GM20000 (cell line): ENCODE measurements around the gene BOLA3.

Experiments
- DNase-seq: peaks from one replicate; pipeline ENCODE4 v3.0.0; 2012; ENCODE audit warnings: low spot score
- CTCF ChIP-seq: IDR thresholded peaks from 2 replicates; pipeline ENCODE4 v1.5.1; 2012; ENCODE audit warnings: mild to moderate bottlenecking, control low read depth; ENCODE audit errors: extremely low read depth, missing control alignments

The BOLA3 gene

DNA sequence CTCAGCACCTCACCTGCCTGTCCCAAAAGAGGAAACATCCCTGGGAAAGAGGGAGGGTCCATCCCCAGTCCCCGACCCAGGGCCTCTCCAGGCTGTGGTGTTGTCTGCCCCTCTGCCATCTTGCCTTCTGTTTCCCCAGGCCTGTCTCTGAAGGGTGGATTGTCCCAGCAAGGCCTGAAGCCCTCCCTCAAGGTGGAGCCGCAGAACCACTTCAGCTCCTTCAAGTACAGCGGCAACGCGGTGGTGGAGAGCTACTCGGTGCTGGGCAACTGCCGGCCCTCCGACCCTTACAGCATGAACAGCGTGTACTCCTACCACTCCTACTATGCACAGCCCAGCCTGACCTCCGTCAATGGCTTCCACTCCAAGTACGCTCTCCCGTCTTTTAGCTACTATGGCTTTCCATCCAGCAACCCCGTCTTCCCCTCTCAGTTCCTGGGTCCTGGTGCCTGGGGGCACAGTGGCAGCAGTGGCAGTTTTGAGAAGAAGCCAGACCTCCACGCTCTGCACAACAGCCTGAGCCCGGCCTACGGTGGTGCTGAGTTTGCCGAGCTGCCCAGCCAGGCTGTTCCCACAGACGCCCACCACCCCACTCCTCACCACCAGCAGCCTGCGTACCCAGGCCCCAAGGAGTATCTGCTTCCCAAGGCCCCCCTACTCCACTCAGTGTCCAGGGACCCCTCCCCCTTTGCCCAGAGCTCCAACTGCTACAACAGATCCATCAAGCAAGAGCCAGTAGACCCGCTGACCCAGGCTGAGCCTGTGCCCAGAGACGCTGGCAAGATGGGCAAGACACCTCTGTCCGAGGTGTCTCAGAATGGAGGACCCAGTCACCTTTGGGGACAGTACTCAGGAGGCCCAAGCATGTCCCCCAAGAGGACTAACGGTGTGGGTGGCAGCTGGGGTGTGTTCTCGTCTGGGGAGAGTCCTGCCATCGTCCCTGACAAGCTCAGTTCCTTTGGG, 47.2 kb downstream of the BOLA3 start:
- no peak for DNase-seq
- no peak for TF ChIP-seq CTCF

- no peak for DNase-seq
- TF ChIP-seq CTCF: no peak
Measured at GRCh38 chr2:74099835-74100234, 47.9 kb downstream of the BOLA3 start.

DNA sequence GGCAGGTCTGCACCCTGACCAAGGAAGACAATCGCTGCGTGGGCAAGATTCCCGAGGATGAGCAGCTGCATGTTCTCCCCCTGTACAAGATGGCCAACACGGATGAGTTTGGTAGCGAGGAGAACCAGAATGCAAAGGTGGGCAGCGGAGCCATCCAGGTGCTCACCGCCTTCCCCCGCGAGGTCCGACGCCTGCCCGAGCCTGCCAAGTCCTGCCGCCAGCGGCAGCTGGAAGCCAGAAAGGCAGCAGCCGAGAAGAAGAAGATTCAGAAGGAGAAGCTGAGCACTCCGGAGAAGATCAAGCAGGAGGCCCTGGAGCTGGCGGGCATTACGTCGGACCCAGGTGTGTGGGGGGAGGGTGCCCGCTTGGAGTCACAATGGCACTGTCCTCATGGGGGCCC, 48.4 kb downstream of the BOLA3 start:
- TF ChIP-seq CTCF: no peak
- DNase-seq: no peak

- DNase-seq: no peak
Measured at GRCh38 chr2:74097574-74097973, 50.1 kb downstream of the BOLA3 start.

DNA sequence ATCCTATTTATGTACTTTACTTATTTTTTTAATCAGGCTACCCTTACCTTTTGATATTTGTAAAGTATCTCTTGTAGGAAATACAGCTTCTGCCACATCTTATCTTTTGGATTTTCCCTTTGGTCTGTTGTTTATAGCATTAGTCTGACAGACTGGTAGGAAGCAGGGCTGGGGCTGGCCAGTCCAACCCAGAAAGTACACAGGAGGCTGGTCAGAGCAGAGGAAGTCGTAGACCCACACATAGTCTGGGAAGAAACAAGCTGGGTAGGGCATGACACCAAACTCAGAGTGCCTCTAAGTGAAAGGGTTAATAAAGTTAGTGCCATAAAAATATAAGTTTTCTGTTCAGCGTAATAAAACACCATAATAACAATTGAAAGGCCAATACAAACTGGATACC, 51.7 kb downstream of the BOLA3 start:
- DNase-seq: no peak
- TF ChIP-seq CTCF: no peak

More at GRCh38 chr2:74097574-74097973, 50.1 kb downstream of the BOLA3 start:
- no peak for TF ChIP-seq CTCF

DNA sequence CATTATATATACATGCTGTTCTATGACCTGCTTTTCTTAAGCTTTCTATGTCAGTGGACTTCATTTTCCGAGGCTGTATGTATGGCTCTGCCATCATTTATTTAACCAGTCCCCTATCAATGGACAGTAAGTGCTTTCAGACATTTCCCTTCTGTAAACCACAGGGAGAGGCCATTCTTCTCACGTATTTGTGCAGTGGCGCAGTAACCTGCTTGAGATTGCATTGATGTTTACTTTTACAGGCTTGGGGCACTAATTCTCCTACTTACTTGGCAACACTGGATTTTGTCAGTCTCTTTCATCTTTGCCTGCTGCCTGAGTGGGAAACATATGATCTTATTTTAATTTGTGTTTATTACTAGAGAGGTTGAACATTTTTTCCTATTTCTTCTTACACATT, 52.1 kb downstream of the BOLA3 start:
- DNase-seq: no peak
- no peak for TF ChIP-seq CTCF

DNA sequence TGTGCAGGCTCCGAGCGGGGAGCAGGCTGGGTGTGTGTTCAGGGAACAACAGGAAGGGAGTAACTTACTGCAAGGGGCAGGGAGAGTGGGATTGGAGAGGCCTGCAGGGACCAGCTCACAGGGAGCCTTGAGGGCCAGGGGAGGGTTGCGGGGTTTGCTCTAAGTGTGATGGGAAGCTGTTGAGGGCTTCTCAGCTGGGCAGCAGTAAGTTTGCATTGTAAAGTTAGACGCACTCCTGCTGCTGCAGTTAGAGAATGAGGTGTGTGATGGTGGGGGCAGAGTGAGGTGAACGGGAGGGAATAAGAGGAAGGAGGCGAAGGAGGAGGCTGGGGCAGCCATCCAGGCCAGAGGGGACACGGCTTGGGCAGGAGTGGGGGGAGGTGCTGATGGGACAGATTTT, 53.4 kb downstream of the BOLA3 start:
- no peak for DNase-seq

More for the DNA sequence above, 53.4 kb downstream of the BOLA3 start:
- TF ChIP-seq CTCF: no peak
